ENCODE measurements around the gene KIZ.

KIZ gene

GRCh38 chr20:21104921-21105320 lies 21.0 kb upstream of the KIZ start:
- DNase-seq (ENCODE audit: low spot score) = no peak

- no peak for DNase-seq (ENCODE audit: low spot score)
Observed at GRCh38 chr20:21105429-21106170, 20.3 kb upstream of the KIZ start.

DNA sequence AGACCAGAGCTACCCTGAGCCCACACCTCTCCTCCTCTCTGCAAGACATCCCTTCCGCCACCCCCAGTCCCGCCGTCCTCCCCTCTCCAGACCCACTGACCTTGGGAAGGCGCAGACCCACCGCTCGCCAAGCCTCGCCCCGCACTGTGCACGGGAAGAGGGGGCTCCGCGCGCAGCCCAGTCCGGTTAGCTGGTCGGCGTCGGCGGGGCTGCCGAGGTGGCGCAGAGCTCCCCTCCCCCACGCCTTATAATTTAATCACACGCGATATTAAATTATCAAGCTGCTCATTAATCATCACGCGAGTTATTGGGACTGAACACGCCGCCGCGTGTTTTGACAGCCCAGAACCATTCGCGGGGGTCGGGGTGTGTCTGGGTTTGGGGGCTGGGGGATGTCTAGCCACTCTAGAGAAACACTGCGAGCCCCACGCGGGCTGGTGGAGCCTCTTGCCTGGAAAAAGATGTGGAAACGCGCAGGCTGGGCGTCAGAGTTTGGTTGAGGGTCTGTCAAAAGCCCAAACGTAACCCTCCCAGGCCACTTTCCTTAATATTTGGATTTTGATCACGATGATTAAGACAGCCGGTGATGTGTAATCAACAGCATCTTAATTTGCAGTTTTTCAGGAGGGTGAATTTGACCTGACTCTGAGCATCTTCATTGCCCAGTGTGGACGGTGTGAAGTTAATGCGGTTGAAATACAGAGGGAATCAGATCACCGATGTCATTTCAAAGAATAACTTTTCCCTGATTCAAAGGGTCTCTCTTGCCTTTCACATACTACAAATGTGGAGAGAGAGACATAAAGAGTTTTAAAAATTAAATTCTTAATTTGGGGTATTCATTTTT lies 19.5 kb upstream of the KIZ start, which contains the start of gene LINC00237:
Gene LINC00237, minus strand, starts transcription at position 188 of the 847 bp plus-strand sequence.
- no peak for DNase-seq (ENCODE audit: low spot score)

- DNase-seq (ENCODE audit: low spot score) = no peak
Observed at GRCh38 chr20:21109144-21109543, 16.7 kb upstream of the KIZ start.

GRCh38 chr20:21110811-21111210 lies 15.1 kb upstream of the KIZ start:
- DNase-seq (ENCODE audit: low spot score) = no peak

DNA sequence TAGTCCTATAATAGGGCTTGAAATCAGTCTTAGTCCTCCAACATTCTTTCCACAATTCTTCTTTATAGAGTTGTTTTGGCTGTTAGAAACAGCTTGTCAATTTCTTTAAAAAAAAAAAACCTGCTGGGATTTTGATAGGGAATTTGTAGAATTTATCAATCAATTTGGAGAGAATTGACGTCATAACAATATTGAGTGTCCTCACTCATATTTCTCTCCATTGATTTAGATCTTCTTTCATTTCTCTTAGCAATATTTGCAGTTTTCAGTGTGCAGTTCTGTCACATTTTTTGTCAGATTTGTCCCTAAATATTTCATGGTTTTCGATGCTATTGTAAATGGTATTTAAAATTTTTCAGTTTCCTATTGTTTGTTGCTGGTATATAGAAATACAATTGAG lies 14.5 kb upstream of the KIZ start:
- DNase-seq (ENCODE audit: low spot score) = no peak

DNA sequence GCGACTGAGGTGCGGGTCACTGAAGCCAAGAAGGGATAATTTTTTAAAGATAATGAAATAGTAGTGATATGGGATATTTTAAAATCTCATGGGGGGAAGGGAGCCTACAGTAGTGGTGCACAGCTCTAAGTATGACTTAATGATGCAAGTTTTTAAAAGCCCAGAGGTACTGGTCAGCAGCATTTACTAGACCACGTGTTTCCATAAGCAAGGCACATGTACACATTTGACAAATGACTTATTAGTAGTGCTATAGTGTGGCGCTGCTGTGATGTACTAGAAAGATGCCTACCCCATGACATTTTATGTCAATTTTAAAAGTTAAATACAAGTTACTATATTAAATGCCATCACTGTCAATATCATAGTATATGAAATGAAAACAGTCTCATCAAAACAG lies 12.2 kb upstream of the KIZ start:
- DNase-seq (ENCODE audit: low spot score) = no peak

GRCh38 chr20:21114584-21114983 lies 11.3 kb upstream of the KIZ start:
- no peak for DNase-seq (ENCODE audit: low spot score)

DNA sequence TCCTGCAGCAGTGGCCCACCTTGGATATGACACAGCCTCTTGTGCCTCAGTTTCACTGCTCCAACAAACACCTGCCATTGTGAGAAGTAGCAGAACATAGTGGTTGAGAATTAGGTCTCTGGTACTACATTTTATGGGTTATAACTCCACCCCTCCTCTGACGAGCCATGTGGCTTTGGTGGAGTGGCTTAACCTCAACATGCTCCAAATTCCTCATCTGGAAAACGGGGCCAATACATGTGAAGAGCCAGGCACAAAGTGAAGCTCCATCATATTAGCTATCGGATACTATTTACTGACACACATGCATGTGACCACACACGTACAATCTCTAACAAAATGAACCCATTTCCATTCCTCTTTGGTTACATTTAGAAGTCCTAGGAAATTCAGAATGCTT lies 8.4 kb upstream of the KIZ start:
- no peak for DNase-seq (ENCODE audit: low spot score)

DNA sequence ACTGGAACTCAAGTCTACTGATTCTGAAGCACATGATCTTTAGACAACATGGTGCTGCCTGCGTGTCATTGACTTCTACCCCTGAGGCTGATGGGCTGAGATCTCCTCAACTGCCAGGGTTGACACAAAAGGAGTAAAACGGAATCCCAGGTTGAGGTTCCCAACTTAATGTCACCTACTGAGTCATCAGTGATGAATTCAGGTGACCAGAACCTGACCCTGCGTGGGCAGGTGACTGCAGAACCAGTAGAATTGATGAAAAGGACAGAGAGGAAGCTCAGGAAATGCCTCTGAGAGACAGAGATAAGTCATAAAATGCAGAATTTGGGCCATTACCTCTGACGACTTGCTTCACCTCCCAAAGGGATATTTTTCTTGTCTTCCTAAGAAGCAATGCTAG lies 7.7 kb upstream of the KIZ start:
- no peak for DNase-seq (ENCODE audit: low spot score)

DNA sequence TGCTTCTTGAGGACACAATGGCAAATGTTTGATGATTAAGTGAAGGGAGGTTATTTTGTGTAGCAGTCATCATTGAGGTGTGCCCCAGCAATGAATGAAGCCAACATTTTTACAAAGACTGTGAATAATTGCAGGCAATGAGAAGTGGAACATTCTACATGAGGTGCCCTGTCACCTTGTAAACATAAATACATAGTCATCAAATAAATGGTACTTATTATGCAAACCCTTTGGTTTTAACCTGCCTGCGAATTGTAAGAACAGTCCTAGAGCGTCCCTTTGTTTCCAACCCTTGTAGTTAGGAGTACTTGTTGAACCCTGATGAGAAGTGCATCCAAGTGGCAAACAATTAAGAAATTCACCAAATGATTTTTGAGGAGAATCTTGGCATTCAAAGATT lies 7.1 kb upstream of the KIZ start:
- no peak for DNase-seq (ENCODE audit: low spot score)

DNA sequence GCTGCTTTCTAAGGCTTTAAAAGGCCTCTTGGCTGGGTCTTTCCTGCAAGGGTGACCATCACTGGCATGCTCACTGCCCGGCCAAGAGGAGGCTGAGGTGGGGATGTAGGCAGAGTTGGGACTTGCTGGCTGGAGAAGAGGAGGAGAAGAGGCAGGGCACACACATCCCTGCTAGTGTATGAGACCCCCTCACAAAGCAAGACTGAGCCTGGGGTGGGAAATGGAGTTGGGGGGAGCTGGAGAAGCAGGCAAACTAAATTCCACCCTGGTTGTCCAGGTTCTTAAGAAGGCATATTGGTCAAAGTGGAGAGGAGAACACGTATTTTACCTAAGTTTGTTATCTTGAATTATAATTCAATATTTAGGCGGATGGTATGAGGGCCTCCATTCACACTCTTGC lies 1.7 kb upstream of the KIZ start:
- no peak for DNase-seq (ENCODE audit: low spot score)

GRCh38 chr20:21125072-21125848 lies 622 bp upstream of the KIZ start:
- DNase-seq (ENCODE audit: low spot score) = no peak

- no peak for DNase-seq (ENCODE audit: low spot score)
Observed at GRCh38 chr20:21126581-21126870, 644 bp downstream of the KIZ start.

DNA sequence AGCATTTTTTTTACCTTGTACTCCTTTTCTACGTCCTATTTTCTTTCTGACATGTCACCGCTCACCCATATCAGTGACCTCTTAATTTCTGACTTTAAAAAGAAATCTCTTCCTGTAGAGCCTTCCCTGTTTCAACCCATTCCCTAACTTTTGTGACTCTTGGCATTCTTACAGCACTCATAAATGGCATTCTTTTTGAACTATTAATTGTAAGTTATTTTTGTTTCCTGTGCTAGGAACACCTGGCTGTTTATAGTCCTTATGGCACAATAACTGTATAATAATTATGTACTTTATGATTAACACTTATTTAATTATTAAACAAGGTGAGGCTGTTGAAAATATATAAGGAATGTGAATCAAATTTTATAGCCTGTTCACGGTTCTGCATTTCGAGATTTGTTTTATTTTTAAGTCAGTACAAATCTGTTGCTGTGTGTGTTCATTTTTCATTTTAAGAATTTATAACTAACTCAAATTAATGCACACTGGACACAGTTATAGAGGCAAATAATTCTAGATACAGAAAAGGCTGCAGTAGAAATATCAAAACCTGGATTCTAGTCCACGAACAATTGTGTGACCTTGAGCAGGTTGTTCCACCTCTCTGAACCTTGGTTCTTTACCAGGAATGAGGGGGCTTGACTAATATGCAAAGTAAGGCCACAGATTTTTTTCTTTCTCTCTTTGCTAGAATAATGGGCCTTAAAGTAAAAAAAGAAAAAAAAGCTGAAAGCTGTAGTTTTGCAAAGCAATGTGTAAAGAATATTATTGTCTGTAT lies 1.5 kb downstream of the KIZ start:
- no peak for DNase-seq (ENCODE audit: low spot score)

GRCh38 chr20:21129861-21130260 lies 4.0 kb downstream of the KIZ start:
- no peak for DNase-seq (ENCODE audit: low spot score)

GRCh38 chr20:21133404-21133803 lies 7.5 kb downstream of the KIZ start:
- no peak for DNase-seq (ENCODE audit: low spot score)

- DNase-seq (ENCODE audit: low spot score) = no peak
Observed at GRCh38 chr20:21133917-21134622, 8.2 kb downstream of the KIZ start.

GRCh38 chr20:21134883-21135493 lies 9.1 kb downstream of the KIZ start:
- DNase-seq (ENCODE audit: low spot score) = no peak

DNA sequence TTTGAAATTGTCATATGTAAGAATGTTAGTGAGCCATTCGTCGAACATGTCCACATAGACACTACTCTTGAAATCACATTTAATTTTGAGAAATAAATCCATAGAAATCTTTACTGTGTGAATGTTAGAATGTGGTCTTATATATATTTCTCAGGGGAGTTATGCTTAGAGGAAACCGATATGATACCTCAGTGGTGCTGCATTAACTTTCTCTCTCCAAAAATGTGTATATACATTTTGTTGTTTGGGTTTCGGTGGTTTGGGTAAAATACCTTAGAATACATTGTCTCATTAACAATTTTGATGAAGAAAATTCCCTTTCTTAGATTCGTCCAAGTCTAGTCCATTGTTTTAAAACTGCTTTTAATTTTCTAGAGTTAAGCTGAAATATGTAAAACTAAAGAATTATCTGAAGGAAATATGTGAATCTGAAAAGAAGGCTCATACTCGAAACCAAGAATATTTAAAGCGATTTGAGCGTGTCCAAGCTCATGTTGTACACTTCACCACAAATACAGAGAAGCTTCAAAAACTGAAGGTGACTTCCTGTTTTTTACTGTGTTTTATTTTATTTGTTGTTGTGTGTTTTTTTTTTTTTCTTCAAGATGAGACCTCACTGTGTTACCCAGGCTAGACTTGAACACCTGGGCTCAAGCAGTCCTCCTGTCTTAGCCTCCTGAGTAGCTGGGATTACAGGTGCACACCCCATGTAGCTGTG lies 10.3 kb downstream of the KIZ start:
- no peak for DNase-seq (ENCODE audit: low spot score)

All from ecto neural progenitor cell (in vitro differentiated cells).